HEK293 (cell line): ENCODE data around the gene MTA1.

Experiments
- EGR2 ChIP-seq: fragments of 450-650 bp; formaldehyde crosslinking; IDR thresholded peaks from 2 replicates; pipeline ENCODE4 v1.5.1; 2016; ENCODE audit warnings: low read depth, missing biosample characterization, missing genetic modification characterization
- GLIS2 ChIP-seq: fragments of 450-650 bp; formaldehyde crosslinking; IDR thresholded peaks from 2 replicates; pipeline ENCODE4 v1.5.1; 2016; ENCODE audit warnings: missing biosample characterization, missing genetic modification characterization
- HIC1 ChIP-seq: fragments of 450-650 bp; formaldehyde crosslinking; IDR thresholded peaks from 2 replicates; pipeline ENCODE4 v1.5.1; 2016; ENCODE audit warnings: missing biosample characterization, missing genetic modification characterization
- IKZF3 ChIP-seq: fragments of 450-650 bp; IDR thresholded peaks from 2 replicates; pipeline ENCODE4 v1.5.0; 2018; ENCODE audit warnings: missing biosample characterization, mild to moderate bottlenecking, missing genetic modification characterization, moderate library complexity
- PRDM1 ChIP-seq: fragments of 450-650 bp; formaldehyde crosslinking; IDR thresholded peaks from 2 replicates; pipeline ENCODE4; 2016; ENCODE audit warnings: missing biosample characterization, missing genetic modification characterization
- SP2 ChIP-seq: fragments of 450-650 bp; formaldehyde crosslinking; IDR thresholded peaks from 2 replicates; pipeline ENCODE4 v1.5.1; 2016; ENCODE audit warnings: missing biosample characterization, missing genetic modification characterization
- SP3 ChIP-seq: fragments of 450-650 bp; formaldehyde crosslinking; IDR thresholded peaks from 2 replicates; pipeline ENCODE4 v1.5.1; 2016; ENCODE audit warnings: missing biosample characterization, missing genetic modification characterization
- YY1 ChIP-seq: fragments of 450-650 bp; formaldehyde crosslinking; IDR thresholded peaks from 2 replicates; pipeline ENCODE4 v1.5.1; 2018; ENCODE audit warnings: missing biosample characterization, missing genetic modification characterization
- YY2 ChIP-seq: fragments of 450-650 bp; formaldehyde crosslinking; IDR thresholded peaks from 2 replicates; pipeline ENCODE4 v1.5.1; 2016; ENCODE audit warnings: missing biosample characterization, missing genetic modification characterization
- ZBTB11 ChIP-seq: fragments of 450-650 bp; formaldehyde crosslinking; conservative IDR thresholded peaks from 2 replicates; pipeline ENCODE4 v1.5.1; 2016; ENCODE audit warnings: low read depth, missing biosample characterization, missing genetic modification characterization
- ZBTB20 ChIP-seq: fragments of 450-650 bp; formaldehyde crosslinking; IDR thresholded peaks from 2 replicates; pipeline ENCODE4 v1.5.1; 2016; ENCODE audit warnings: missing biosample characterization, missing genetic modification characterization
- ZBTB6 ChIP-seq: fragments of 450-650 bp; formaldehyde crosslinking; IDR thresholded peaks from 2 replicates; pipeline ENCODE4 v1.5.1; 2017; ENCODE audit warnings: missing biosample characterization, missing genetic modification characterization
- ZFHX2 ChIP-seq: fragments of 450-650 bp; formaldehyde crosslinking; conservative IDR thresholded peaks from 2 replicates; pipeline ENCODE4 v1.5.1; 2016; ENCODE audit warnings: missing biosample characterization, missing genetic modification characterization
- ZIC2 ChIP-seq: fragments of 450-650 bp; formaldehyde crosslinking; IDR thresholded peaks from 2 replicates; pipeline ENCODE4 v1.5.1; 2016; ENCODE audit warnings: missing biosample characterization, missing genetic modification characterization
- ZNF10 ChIP-seq: fragments of 450-650 bp; formaldehyde crosslinking; IDR thresholded peaks from 2 replicates; pipeline ENCODE4 v1.5.1; 2017; ENCODE audit warnings: missing biosample characterization, missing genetic modification characterization
- ZNF211 ChIP-seq: fragments of 450-650 bp; formaldehyde crosslinking; IDR thresholded peaks from 2 replicates; pipeline ENCODE4 v1.5.1; 2016; ENCODE audit warnings: low read depth, missing biosample characterization, missing genetic modification characterization
- ZNF324 ChIP-seq: fragments of 450-650 bp; formaldehyde crosslinking; IDR thresholded peaks from 2 replicates; pipeline ENCODE4 v1.5.1; 2016; ENCODE audit warnings: missing biosample characterization, missing genetic modification characterization
- ZNF335 ChIP-seq: fragments of 450-650 bp; formaldehyde crosslinking; conservative IDR thresholded peaks from 2 replicates; pipeline ENCODE4 v1.5.1; 2016; ENCODE audit warnings: missing biosample characterization, missing genetic modification characterization
- ZNF398 ChIP-seq: fragments of 450-650 bp; formaldehyde crosslinking; IDR thresholded peaks from 2 replicates; pipeline ENCODE4 v1.5.1; 2017; ENCODE audit warnings: missing biosample characterization, missing genetic modification characterization
- ZNF426 ChIP-seq: fragments of 450-650 bp; formaldehyde crosslinking; IDR thresholded peaks from 2 replicates; pipeline ENCODE4 v1.5.1; 2017; ENCODE audit warnings: missing biosample characterization, missing genetic modification characterization, mild to moderate bottlenecking, inconsistent platforms, moderate library complexity
- ZNF449 ChIP-seq: fragments of 450-650 bp; formaldehyde crosslinking; IDR thresholded peaks from 2 replicates; pipeline ENCODE4 v1.5.1; 2017; ENCODE audit warnings: missing biosample characterization, mild to moderate bottlenecking, missing genetic modification characterization, moderate library complexity
- ZNF596 ChIP-seq: fragments of 450-650 bp; IDR thresholded peaks from 2 replicates; pipeline ENCODE4 v1.5.0; 2018; ENCODE audit warnings: missing biosample characterization, mild to moderate bottlenecking, missing genetic modification characterization, moderate library complexity
- ZNF626 ChIP-seq: fragments of 450-650 bp; sonication (Bioruptor Pico); formaldehyde crosslinking; IDR thresholded peaks from 2 replicates; pipeline ENCODE4 v1.5.1; 2018; ENCODE audit warnings: missing biosample characterization, missing genetic modification characterization, inconsistent platforms
- ZNF660 ChIP-seq: fragments of 450-650 bp; IDR thresholded peaks from 2 replicates; pipeline ENCODE4 v1.5.1; 2018; ENCODE audit warnings: missing biosample characterization, mild to moderate bottlenecking, missing genetic modification characterization
- ZNF664 ChIP-seq: fragments of 450-650 bp; formaldehyde crosslinking; IDR thresholded peaks from 2 replicates; pipeline ENCODE4 v1.5.1; 2016; ENCODE audit warnings: missing biosample characterization, missing genetic modification characterization
- ZNF76 ChIP-seq: fragments of 450-650 bp; formaldehyde crosslinking; IDR thresholded peaks from 2 replicates; pipeline ENCODE4; 2016; ENCODE audit warnings: low read depth, missing biosample characterization, missing genetic modification characterization, borderline replicate concordance
- ZSCAN30 ChIP-seq: fragments of 450-650 bp; IDR thresholded peaks from 2 replicates; pipeline ENCODE4 v1.5.1; 2018; ENCODE audit warnings: missing biosample characterization, mild to moderate bottlenecking, missing genetic modification characterization, moderate library complexity

The MTA1 gene

GRCh38 chr14:105414456-105415371 lies 4.9 kb upstream of the MTA1 start (continued):
- TF ChIP-seq ZIC2 (tag by site-specific recombination) (peak; percentile 36; the same call in 1 of the 2 replicates), IKZF3 (peak; percentile 50), ZNF398 (peak; percentile 88), ZBTB6 (peak; percentile 80), ZNF335 (tag by site-specific recombination) (no peak), ZNF76 (peak; percentile 94), ZBTB11 (tag by site-specific recombination) (peak; percentile 29; the same call in 1 of the 2 replicates), ZNF449 (tag by site-specific recombination) (peak; percentile 51; the same call in 1 of the 2 replicates), ZSCAN30 (tag by site-specific recombination) (peak; percentile 93), ZNF324 (tag by site-specific recombination) (no peak), ZNF660 (tag by site-specific recombination) (peak; percentile 79; the same call in 1 of the 2 replicates), ZFHX2 (tag by site-specific recombination) (peak; percentile 86), ZNF211 (tag by site-specific recombination) (no peak), EGR2 (tag by site-specific recombination) (peak; percentile 80), SP2 (tag by site-specific recombination) (peak; percentile 60), SP3 (tag by site-specific recombination) (peak; percentile 76), ZNF664 (tag by site-specific recombination) (no peak), ZNF10 (tag by site-specific recombination) (peak; percentile 68), ZNF426 (tag by site-specific recombination) (no peak), ZNF626 (no peak), ZNF596 (tag by site-specific recombination) (0 out of 2 replicates have a peak, but pooled peaks have one; percentile 23), YY2 (tag by site-specific recombination) (0 out of 2 replicates have a peak, but pooled peaks have one; percentile 32), HIC1 (tag by site-specific recombination) (peak; percentile 56; the same call in 1 of the 2 replicates), PRDM1 (tag by site-specific recombination) (no peak), GLIS2 (peak; percentile 45; the same call in 1 of the 2 replicates), ZBTB20 (tag by site-specific recombination) (0 out of 2 replicates have a peak, but pooled peaks have one; percentile 41), YY1 (tag by site-specific recombination) (peak; percentile 38; the same call in 1 of the 2 replicates)
